ENCODE results near the gene ANK2. TPM values are rescaled to one million over a fixed set of nuclear protein-coding genes. Genes with fewer than 3 reads are reported as not detected.

The ANK2 gene
- total RNA-seq, 2 donors from 2014 or later = 9.9 to 11.5 TPM

GRCh38 chr4:113159942-113160545 is 110.6 kb downstream of the ANK2 start:
- WGBS, 2 donors = 82% methylated on average over 3 of the region's 3 CpGs
- no peak overlapping the region for H3K4me3 ChIP-seq
- ATAC-seq = no peak
- intact Hi-C loops (cut with DNase I) = no loop called here
- no peak overlapping the region for H3K27ac ChIP-seq
- no peaks in the 10 kb centered on the region for H3K4me1 ChIP-seq
- TF ChIP-seq CTCF (IDR thresholded peaks at IDR 0.05) (no peak), POLR2A (IDR thresholded peaks at IDR 0.05) (no peak)
- no peaks in the 10 kb centered on the region for H3K9me3 ChIP-seq
- H3K27me3 ChIP-seq = no peaks in the 10 kb centered on the region
- H3K36me3 ChIP-seq (replicated peaks in 1 of 2; ENCODE audit: insufficient read depth in 1 of 2, low read depth in 2 of 2) = no peaks in the 10 kb centered on the region
- DNase-seq = no peak

- no peak for ATAC-seq
- H3K9me3 ChIP-seq = no peaks in the 10 kb centered on the region
- no peak for DNase-seq
- H3K27me3 ChIP-seq = no peaks in the 10 kb centered on the region
- H3K4me1 ChIP-seq = no peaks in the 10 kb centered on the region
- H3K36me3 ChIP-seq (replicated peaks in 1 of 2; ENCODE audit: insufficient read depth in 1 of 2, low read depth in 2 of 2) = no peaks in the 10 kb centered on the region
- intact Hi-C loops (cut with DNase I) = no loop called here
- H3K27ac ChIP-seq = no peak overlapping the region
- no peak overlapping the region for H3K4me3 ChIP-seq
- 82% methylated on average over 3 of the region's 3 CpGs for WGBS, 2 donors
- TF ChIP-seq POLR2A (IDR thresholded peaks at IDR 0.05) (no peak), CTCF (IDR thresholded peaks at IDR 0.05) (no peak)
Observed at GRCh38 chr4:113160548-113160947, 111.1 kb downstream of the ANK2 start.

GRCh38 chr4:113162089-113162488 is 112.6 kb downstream of the ANK2 start:
- intact Hi-C loops (cut with DNase I) = no loop called here
- Histone ChIP-seq H3K4me3 (no peak overlapping the region), H3K27ac (no peak overlapping the region), H3K36me3 (replicated peaks in 1 of 2; ENCODE audit: insufficient read depth in 1 of 2, low read depth in 2 of 2) (no peaks in the 10 kb centered on the region), H3K27me3 (no peaks in the 10 kb centered on the region), H3K4me1 (no peaks in the 10 kb centered on the region), H3K9me3 (no peaks in the 10 kb centered on the region)
- no peak for DNase-seq
- no peak for ATAC-seq
- WGBS, 2 donors = 89 to 90% methylated on average over 1 of the region's 1 CpG
- TF ChIP-seq CTCF (IDR thresholded peaks at IDR 0.05) (no peak), POLR2A (IDR thresholded peaks at IDR 0.05) (no peak)

- DNase-seq = no peak
Observed at GRCh38 chr4:113169368-113169767, 119.9 kb downstream of the ANK2 start.

More at GRCh38 chr4:113169368-113169767, 119.9 kb downstream of the ANK2 start:
- Histone ChIP-seq H3K4me3 (no peak overlapping the region), H3K27ac (no peak overlapping the region), H3K4me1 (no peaks in the 10 kb centered on the region), H3K9me3 (no peaks in the 10 kb centered on the region), H3K27me3 (no peaks in the 10 kb centered on the region), H3K36me3 (replicated peaks in 1 of 2; ENCODE audit: insufficient read depth in 1 of 2, low read depth in 2 of 2) (no peaks in the 10 kb centered on the region)
- WGBS, 2 donors = 54 to 62% methylated on average over 5 of the region's 5 CpGs
- ATAC-seq = no peak
- TF ChIP-seq CTCF (IDR thresholded peaks at IDR 0.05) (no peak), POLR2A (IDR thresholded peaks at IDR 0.05) (no peak)
- intact Hi-C loops (cut with DNase I) = no loop called here
